OCI-LY3 (cell line): ENCODE measurements around the gene TM4SF18.

Source experiments
- H2AFZ ChIP-seq: fragments of 200-600, 300-600 bp; shearing (Covaris generic); 2 replicates; pipeline ENCODE4 v1.6.0; 2014; ENCODE audit warnings: antibody characterized with exemption, low read depth, low read length
- H3K27ac ChIP-seq: fragments of 200-600, 300-600 bp; sonication (generic); 2 replicates; pipeline ENCODE4 v1.5.1; 2014; ENCODE audit warnings: mild to moderate bottlenecking, low read length, moderate library complexity, mixed read lengths
- H3K27me3 ChIP-seq: fragments of 200-600, 300-600 bp; sonication (generic); 2 replicates; pipeline ENCODE4 v1.6.1; 2014; ENCODE audit warnings: low read depth, low read length, mixed read lengths
- H3K36me3 ChIP-seq: fragments of 200-600, 300-600 bp; sonication (generic); replicated peaks from 2 replicates; pipeline ENCODE3; 2014; ENCODE audit warnings: low read depth, low read length, mixed read lengths
- H3K4me1 ChIP-seq: fragments of 300-600, 200-600 bp; sonication (generic); 2 replicates; pipeline ENCODE4 v1.6.1; 2014; ENCODE audit warnings: low read length, mixed read lengths
- H3K4me2 ChIP-seq: fragments of 200-600, 300-600 bp; sonication (generic); 2 replicates; pipeline ENCODE4 v1.6.1; 2014; ENCODE audit warnings: low read length, mixed read lengths
- H3K4me3 ChIP-seq: fragments of 300-600, 200-600 bp; sonication (generic); 2 replicates; pipeline ENCODE4 v1.5.1; 2014; ENCODE audit warnings: antibody characterized with exemption, mild to moderate bottlenecking, low read length, moderate library complexity
- H3K79me2 ChIP-seq: fragments of 300-600, 200-600 bp; shearing (Covaris generic); 2 replicates; pipeline ENCODE4 v1.6.1; 2014; ENCODE audit warnings: mild to moderate bottlenecking, low read length, mixed read lengths
- H3K9ac ChIP-seq: fragments of 300-600, 200-600 bp; shearing (Covaris generic); 2 replicates; pipeline ENCODE4 v1.6.0; 2014; ENCODE audit warnings: mild to moderate bottlenecking, low read length, moderate library complexity
- H3K9me3 ChIP-seq: fragments of 200-600, 300-600 bp; shearing (Covaris generic); 2 replicates; pipeline ENCODE4 v1.6.1; 2014; ENCODE audit warnings: low read length, mixed read lengths; ENCODE audit not compliant: insufficient read depth
- H4K20me1 ChIP-seq: fragments of 200-600, 300-600 bp; sonication (generic); 2 replicates; pipeline ENCODE4 v1.6.1; 2016; ENCODE audit warnings: low read length, mixed read lengths; ENCODE audit not compliant: insufficient read depth
- EZH2phosphoT487 ChIP-seq: fragments of 200-600 bp; shearing (Covaris generic); IDR thresholded peaks from 2 replicates; pipeline ENCODE4 v1.6.1; 2018; ENCODE audit warnings: antibody characterized with exemption, mixed run types, low read depth
- TF ChIP-seq, protein P1 (sequence below): fragments of 200-600, 300-600 bp; sonication (generic); IDR thresholded peaks from 2 replicates; pipeline ENCODE4 v1.5.1; 2014; ENCODE audit warnings: antibody characterized with exemption, low read length, low read depth

TM4SF18 gene

DNA sequence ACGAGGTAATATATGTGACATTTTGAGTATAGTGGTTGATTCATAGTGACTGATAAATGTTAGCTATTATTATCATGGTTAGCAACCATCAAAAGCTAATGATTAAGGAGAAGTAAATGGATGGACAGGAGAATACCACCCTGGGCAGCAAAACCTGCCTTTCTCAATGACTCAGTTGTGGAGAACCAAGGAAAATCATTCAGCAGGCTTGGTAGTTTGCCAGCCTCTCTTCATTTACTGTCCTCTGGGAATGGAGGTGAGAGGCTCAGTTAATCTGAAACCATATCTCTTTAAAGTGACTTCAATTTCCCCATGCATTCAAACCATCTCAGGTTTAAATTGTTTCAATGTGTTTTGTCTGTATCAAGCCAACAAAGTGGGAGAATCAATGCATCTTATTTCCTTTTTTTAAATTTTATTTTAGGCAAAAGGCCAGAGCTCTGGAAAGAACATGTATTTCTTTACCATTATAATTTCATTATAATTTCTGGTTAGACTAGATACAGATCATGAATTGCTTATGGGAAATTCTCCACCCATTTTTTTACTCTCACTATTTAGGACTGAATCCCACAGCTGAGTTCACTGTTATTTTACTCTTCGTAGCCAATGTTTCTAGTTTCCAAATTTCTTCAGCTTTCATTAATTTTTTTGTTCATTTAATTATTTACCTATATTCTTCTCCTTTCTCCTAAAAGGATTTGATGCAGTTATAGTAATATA, 2.7 kb downstream of the TM4SF18 start:
- no peak overlapping the region for H3K27ac ChIP-seq
- H3K9me3 ChIP-seq, result no peaks in the 10 kb centered on the region
- no peak overlapping the region for H2AFZ ChIP-seq
- no peak overlapping the region for H3K9ac ChIP-seq
- H3K79me2 ChIP-seq, result no peaks in the 10 kb centered on the region
- H4K20me1 ChIP-seq, result no peaks in the 10 kb centered on the region
- H3K27me3 ChIP-seq, result peaks cover 30% of the 10 kb centered on the region
- TF ChIP-seq, protein P1, sequence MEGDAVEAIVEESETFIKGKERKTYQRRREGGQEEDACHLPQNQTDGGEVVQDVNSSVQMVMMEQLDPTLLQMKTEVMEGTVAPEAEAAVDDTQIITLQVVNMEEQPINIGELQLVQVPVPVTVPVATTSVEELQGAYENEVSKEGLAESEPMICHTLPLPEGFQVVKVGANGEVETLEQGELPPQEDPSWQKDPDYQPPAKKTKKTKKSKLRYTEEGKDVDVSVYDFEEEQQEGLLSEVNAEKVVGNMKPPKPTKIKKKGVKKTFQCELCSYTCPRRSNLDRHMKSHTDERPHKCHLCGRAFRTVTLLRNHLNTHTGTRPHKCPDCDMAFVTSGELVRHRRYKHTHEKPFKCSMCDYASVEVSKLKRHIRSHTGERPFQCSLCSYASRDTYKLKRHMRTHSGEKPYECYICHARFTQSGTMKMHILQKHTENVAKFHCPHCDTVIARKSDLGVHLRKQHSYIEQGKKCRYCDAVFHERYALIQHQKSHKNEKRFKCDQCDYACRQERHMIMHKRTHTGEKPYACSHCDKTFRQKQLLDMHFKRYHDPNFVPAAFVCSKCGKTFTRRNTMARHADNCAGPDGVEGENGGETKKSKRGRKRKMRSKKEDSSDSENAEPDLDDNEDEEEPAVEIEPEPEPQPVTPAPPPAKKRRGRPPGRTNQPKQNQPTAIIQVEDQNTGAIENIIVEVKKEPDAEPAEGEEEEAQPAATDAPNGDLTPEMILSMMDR, result no peak
- no peak for TF ChIP-seq EZH2phosphoT487
- H3K4me2 ChIP-seq, result no peak overlapping the region
- H3K4me1 ChIP-seq, result no peaks in the 10 kb centered on the region
- no peak overlapping the region for H3K4me3 ChIP-seq
- H3K36me3 ChIP-seq, result no peaks in the 10 kb centered on the region

- Histone ChIP-seq H3K79me2 (no peaks in the 10 kb centered on the region), H3K27me3 (peaks cover 24% of the 10 kb centered on the region; the same call in 1 of the 2 replicates), H3K27ac (no peak overlapping the region), H3K4me1 (no peaks in the 10 kb centered on the region), H4K20me1 (no peaks in the 10 kb centered on the region), H3K9me3 (no peaks in the 10 kb centered on the region), H3K4me2 (no peak overlapping the region), H3K36me3 (no peaks in the 10 kb centered on the region), H3K4me3 (no peak overlapping the region), H3K9ac (no peak overlapping the region), H2AFZ (no peak overlapping the region)
- TF ChIP-seq, protein P1, result no peak
- TF ChIP-seq EZH2phosphoT487, result no peak
Measured at GRCh38 chr3:149327156-149327555, 6.3 kb downstream of the TM4SF18 start.

DNA sequence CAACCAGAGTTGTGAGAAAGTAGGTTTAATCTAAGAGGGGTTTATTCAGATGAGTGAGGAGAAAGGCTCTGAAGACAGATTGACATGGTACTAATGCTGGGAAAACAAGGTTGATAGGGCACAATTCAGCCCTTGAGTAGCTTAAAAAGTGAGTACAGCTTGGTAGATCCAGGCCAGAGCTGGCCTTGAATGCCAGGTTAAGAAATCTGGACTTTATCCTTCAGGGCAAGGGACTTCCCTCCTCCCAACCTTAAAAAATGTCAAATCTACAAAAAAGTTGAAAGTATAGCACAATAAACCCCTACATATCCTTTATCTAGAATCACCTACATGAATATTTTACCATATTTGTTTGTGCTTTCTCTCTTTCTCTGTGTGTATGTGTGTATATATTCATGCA, 7.9 kb downstream of the TM4SF18 start:
- TF ChIP-seq, protein P1, result no peak
- no peak for TF ChIP-seq EZH2phosphoT487
- Histone ChIP-seq H3K4me1 (no peaks in the 10 kb centered on the region), H3K27me3 (peaks cover 21% of the 10 kb centered on the region; the same call in 1 of the 2 replicates), H3K4me2 (no peak overlapping the region), H4K20me1 (no peaks in the 10 kb centered on the region), H3K9me3 (no peaks in the 10 kb centered on the region), H2AFZ (no peak overlapping the region), H3K79me2 (no peaks in the 10 kb centered on the region), H3K4me3 (no peak overlapping the region), H3K27ac (no peak overlapping the region), H3K9ac (no peak overlapping the region), H3K36me3 (no peaks in the 10 kb centered on the region)

DNA sequence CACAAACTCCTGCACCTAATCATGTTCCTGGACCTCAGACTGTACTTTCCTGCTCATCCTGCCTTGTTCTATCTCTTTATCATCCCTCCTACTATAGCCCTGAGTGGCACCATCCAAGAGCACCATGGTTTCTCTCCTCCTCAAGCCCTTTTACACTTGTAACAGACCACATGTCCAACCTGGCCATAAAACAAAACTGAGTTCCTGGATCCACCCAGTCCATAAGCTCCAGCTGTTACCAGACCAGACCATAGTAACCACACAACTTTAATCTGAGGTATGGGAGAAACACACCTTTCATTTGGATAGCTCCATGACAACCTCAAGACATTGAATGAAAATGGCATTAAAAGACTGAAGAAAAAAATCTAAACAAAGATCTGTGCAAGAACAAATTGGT, 9.1 kb downstream of the TM4SF18 start:
- Histone ChIP-seq H3K36me3 (no peaks in the 10 kb centered on the region), H3K9me3 (no peaks in the 10 kb centered on the region), H3K9ac (no peak overlapping the region), H3K27ac (no peak overlapping the region), H3K27me3 (peaks cover 13% of the 10 kb centered on the region; the same call in 1 of the 2 replicates), H4K20me1 (no peaks in the 10 kb centered on the region), H3K4me1 (no peaks in the 10 kb centered on the region), H3K4me2 (no peak overlapping the region), H3K4me3 (no peak overlapping the region), H3K79me2 (no peaks in the 10 kb centered on the region), H2AFZ (no peak overlapping the region)
- TF ChIP-seq, protein P1, result no peak
- TF ChIP-seq EZH2phosphoT487, result no peak
